GM19455 (cell line): Measurements from ENCODE around the gene FOXN1.

Source experiments
- ATAC-seq: cut with Tn5 transposase; IDR thresholded peaks from one replicate; pipeline ENCODE4 v1.9.1; 2021; ENCODE audit not compliant: unreplicated experiment

FOXN1 gene

DNA sequence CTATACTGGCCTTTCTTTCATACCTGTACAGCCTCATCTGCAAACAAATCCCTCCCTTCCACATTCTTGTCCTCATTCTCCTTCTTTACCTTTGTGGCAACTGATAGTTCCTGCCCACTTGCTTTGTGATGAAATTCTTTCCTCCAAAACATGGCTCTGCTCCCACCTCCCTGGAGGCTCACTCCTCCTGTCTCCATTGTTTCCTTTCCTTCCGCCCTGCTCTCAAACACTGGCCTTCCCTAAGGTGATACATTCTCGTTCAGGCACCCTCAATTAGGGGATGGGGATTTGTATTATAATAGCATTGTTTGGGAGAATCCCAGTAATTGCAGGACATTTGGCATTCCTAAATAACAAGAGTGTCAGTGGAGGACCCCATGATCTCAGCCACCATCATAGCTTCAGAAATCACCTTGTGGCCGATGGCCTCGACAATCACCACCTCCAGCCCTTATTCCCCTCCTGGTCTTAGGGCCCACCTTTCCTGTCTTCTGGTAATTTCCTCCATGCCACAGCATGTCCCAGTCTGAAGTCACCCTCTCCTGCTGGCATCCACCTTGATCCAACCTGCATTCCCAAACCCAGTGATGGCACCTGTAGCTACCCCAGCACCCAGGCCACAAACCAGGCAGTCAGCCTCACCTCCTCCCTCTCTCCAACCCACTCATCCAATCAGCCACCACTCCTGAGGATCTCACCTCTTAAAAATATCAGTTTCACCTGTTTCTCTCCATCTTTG is 38.4 kb downstream of the FOXN1 start:
- ATAC-seq, result no peak

- no peak for ATAC-seq
Observed at GRCh38 chr17:28545141-28545503, 39.0 kb downstream of the FOXN1 start.

GRCh38 chr17:28545787-28546415 is 39.8 kb downstream of the FOXN1 start:
- no peak for ATAC-seq

- no peak for ATAC-seq
Observed at GRCh38 chr17:28547096-28547622, 41.0 kb downstream of the FOXN1 start.

DNA sequence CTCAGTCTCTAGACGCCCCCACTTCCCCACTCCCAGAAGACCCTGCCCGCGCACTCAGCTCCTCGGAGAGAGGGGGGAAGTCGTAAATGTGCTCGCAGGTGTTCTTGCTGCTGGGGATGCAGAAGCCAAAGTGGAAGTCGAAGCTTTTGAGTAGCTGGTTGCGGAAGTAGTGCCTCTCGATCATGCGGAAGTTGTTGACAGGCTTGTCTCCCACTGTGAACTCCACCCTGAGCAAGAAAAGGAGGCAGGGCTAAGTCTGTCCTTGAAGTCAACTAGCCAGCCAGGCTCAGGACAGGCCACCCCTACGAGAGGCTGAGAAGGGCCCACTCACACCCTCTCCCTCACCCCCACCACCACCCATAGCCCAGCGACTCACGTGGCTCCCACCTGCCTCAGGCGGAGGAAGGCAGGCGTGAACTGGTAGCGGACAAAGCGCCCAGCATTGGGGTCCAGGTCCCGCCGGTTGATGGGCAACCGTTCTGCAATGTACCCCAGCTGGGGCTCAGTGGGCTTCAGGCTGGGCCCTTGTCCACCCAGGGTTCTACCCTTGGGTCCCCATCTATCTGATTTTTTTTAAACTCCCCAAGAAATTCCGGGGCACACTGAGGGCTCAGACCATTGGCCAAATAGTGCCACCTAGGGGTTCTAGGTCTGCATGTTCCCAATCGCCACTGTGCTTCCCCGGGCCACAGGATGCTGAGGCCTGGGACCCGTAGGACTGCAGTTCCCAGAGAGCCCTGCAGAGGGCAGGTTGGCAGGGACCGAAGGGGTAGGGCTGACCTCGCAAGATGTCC is 41.7 kb downstream of the FOXN1 start:
- no peak for ATAC-seq

GRCh38 chr17:28548417-28549130 is 42.4 kb downstream of the FOXN1 start:
- ATAC-seq, result no peak

DNA sequence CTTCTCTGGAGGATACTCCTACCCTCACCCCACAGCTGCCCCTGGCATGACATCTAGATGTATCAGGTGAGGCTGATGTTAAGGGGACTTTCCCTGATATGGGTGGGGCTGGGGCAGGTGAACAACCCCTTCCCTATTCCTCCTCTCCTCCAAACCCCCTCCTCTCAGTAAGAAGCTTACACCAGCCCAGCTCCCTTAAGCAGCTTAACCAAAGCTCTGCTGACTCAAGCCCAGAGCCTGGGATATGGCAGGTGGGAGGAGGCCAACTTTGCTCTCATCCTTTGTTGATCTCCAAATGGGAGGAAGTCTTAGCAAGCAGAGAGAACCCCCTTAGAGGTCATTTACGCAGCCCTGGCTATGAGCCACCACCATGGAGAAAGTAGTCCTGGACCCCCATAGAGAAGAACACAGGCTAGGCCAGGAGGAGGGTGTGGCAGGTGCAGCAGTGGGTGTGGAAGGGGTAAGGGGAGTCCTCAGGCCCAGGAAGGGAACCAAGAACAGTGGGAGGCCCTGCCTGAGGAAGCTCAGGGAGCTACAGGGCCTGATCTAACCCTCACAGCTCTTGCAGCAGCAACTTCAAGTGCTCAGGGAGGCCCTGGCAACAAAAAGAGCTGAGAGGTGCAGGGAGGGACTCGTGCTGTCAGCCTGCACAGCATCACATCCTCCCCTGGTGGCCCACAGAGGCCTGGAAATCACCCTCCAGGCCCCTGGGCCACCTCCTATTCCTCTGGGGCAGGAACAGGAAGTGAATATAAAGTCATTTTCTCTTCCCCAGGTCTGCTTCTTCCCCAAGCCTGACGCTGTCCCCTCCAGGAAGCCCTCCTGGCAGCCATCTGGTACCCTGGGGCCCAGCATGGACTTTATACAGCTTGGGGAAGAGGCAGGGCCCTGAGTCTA is 43.3 kb downstream of the FOXN1 start:
- no peak for ATAC-seq

- no peak for ATAC-seq
Observed at GRCh38 chr17:28550858-28551257, 44.7 kb downstream of the FOXN1 start.

GRCh38 chr17:28551421-28552175 is 45.5 kb downstream of the FOXN1 start:
- no peak for ATAC-seq

DNA sequence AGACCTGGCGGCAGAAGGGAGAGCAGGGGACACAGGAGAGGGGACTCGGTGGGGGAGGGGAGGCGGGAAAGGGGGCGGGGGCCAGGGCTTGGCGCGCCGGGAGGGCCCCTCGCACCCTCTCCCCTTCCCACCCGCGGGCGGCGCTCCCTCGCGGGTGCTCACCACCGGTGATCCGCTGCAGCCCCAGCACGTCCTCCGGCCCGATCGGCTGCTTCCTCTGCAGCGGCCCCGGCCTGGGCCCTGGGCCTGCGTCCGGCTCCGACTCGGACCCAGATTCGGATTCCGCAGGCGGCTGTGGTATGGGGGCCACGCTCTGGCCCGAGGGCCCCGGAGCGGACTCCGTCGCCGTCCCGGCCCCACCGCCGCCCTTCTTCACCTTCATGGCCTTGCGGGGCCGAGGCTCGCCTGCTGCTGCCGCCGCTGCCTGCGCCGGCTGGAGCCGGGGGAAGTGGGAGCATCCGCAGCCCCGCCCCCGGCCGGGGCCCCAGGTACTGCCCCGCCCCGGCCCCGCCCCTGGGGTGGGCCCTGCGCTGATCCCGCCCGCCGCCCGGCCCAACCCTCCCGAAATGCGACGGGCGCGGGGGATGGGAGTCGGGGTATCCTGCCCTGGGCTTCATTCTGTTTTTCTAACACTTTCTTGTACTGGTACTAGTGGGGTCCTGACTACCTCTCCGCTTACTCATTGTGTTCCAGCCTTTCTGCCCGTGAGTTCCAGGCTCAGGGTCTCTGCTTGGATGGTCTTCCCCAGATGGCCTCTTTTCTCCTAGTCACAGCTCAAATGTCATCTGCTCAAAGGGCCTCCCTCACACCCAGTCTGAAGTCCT is 46.2 kb downstream of the FOXN1 start, which contains the start of gene UNC119:
TSS of gene UNC119 (minus strand) at position 449 of the 824 bp plus-strand sequence. CDS start at position 382, 67 bp downstream.
- peak; percentile 56 for ATAC-seq

DNA sequence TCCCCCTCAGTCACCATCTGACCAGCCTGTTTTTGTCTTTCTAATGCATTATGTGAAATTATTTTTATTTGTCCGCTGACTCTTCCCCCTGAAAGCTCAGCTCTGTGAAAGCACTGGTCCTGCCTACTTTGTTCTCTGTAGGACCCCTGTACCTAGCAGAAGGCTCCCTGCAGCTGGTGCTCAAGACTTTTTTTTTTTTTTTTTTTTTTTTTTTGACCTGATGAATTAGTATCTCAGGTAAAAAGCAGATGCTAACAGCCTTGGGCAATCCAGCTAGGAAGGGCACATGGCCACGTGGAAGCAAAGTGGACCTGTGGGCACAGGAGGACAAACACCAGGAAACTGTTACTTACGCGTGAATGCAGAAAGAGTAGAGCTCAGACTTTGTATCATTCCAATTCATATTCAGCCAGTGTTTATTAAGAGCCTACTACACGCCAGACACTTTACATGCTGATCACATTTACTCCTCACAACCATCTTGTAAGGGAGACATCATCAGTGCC is 46.9 kb downstream of the FOXN1 start:
- no peak for ATAC-seq

GRCh38 chr17:28554565-28554964 is 48.4 kb downstream of the FOXN1 start:
- no peak for ATAC-seq

DNA sequence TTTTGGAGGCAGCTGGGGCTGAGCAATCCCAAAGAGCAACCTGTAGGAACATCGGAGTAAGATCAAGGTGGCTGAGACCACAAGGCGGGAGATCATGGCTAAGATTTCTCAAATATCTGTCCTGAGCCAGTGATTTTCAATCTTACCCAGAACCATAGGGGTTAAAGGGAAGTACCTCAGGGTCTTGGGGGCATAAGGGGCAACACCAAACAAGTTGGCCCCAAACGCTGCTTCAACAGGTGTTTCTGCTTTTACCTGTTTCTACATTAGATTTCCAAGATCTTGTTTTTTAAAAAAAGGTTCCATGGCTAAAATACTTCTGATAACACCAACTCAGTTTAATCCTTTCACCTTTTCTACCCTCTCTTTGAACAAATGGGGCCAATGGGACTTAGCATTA is 48.9 kb downstream of the FOXN1 start:
- no peak for ATAC-seq

- ATAC-seq, result no peak
Observed at GRCh38 chr17:28563475-28563874, 57.3 kb downstream of the FOXN1 start.

- no peak for ATAC-seq
Observed at GRCh38 chr17:28567604-28568003, 61.5 kb downstream of the FOXN1 start.

DNA sequence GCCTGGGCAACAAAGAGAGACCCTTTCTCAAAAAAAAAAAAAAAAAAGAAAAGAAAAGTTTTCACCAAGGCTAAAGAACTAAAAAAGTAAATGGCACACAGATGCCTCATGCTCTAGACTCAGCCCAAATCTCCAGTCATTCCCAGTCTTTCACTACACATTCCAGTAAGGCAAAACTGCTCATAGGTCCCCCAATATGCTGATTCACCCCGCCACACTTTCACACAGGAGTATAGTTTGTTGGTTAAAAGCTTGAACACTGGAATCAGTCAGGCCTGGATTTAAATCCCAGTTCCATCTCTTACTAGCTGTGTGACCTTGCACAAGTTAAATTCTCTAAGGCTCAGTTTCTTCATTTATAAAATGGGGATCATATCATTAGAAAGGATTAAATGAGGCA is 63.3 kb downstream of the FOXN1 start:
- ATAC-seq, result no peak

DNA sequence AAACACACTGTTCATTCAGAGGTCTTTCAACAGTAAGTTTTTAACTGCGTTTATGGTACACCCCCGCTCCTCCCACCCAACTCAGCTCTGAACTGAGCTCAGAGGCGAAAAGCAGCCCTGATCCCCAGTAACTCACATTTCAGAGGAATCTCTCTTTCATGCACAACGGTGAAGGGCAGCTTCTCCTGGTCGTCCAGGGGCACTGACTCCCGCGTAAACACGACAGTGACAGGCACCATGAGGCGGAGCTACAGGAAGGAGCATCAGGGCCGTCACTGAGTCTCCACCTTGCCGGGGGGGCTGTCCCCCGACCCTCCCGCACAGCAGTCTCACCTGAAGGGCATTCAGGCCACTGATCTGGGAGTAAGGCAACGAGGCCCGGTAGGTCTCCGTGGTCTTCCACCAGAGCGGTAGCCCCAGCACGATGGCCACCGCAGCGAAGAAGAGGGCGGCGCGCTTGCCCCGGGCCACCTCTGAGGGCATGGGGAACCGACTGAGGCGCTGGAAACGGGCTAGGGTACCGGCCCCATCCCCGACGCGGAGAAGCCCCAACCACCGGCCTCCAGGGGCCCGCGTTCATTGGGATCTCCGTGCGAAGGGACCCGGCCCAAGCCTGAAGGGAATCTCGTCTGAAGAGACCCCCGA is 64.7 kb downstream of the FOXN1 start:
- peak; percentile 43 for ATAC-seq
